Breast epithelium (tissue), 3 donors: ENCODE data around the gene COL15A1.

ENCODE experiments used
- CTCF ChIP-seq, 3 donors: fragments of 450-650 bp; IDR thresholded peaks; one replicate each; pipeline ENCODE4 v1.5.1; 2016 to 2017; ENCODE audit warnings: antibody characterized with exemption in 3 of 3, mild to moderate bottlenecking in 3 of 3, moderate library complexity in 3 of 3
- POLR2A ChIP-seq: fragments of 450-650 bp; IDR thresholded peaks from one replicate; pipeline ENCODE4 v1.6.1; 2016; ENCODE audit warnings: antibody characterized with exemption, mild to moderate bottlenecking, moderate library complexity

- TF ChIP-seq POLR2A (no peak), CTCF (IDR thresholded peaks at IDR 0.05) (no peak)
These were observed 157.6 kb downstream of the COL15A1 start for GRCh38 chr9:99101271-99101670.
